CD8-positive, alpha-beta memory T cell (primary cell): ENCODE data around the gene MAL. TPM values are rescaled to one million over a fixed set of nuclear protein-coding genes. Genes with fewer than 3 reads are reported as not detected.
A peak's percentile ranks its signal among the peaks of the same experiment; 100 is the strongest.

Source experiments
- CTCF ChIA-PET: fragments of 350-600 bp; sonication (Branson Sonifier 250); formaldehyde crosslinking; loops from one replicate; lab custom pipeline; 2021; ENCODE audit warnings: antibody characterized with exemption; lab: Charles Lee
- POLR2A ChIA-PET: fragments of 350-600 bp; sonication (Branson Sonifier 250); formaldehyde crosslinking; loops from one replicate; lab custom pipeline; 2021; ENCODE audit warnings: antibody characterized with exemption; lab: Charles Lee
- DNase-seq, 5 donors: peaks; one replicate each; pipeline versions ENCODE4 v3.0.0 to v3.0.0-alpha.2; 2020 to 2022; ENCODE audit warnings: mixed read lengths in 1 of 5
- H3K27ac ChIP-seq: one replicate; pipeline ENCODE4 v1.7.0; 2013; ENCODE audit warnings: low read depth, mild to moderate bottlenecking, low read length, moderate library complexity
- H3K27me3 ChIP-seq: 2 replicates; pipeline ENCODE4 v1.7.0; 2013; ENCODE audit warnings: low read length, mild to moderate bottlenecking; ENCODE audit not compliant: insufficient read depth, poor library complexity, severe bottlenecking
- H3K36me3 ChIP-seq: 2 replicates; pipeline ENCODE4 v1.7.0; 2013; ENCODE audit warnings: mild to moderate bottlenecking, low read length, moderate library complexity; ENCODE audit not compliant: insufficient read depth
- H3K4me1 ChIP-seq: 2 replicates; pipeline ENCODE4 v1.7.0; 2013; ENCODE audit warnings: mild to moderate bottlenecking, low read length, moderate library complexity; ENCODE audit not compliant: insufficient read depth
- H3K4me3 ChIP-seq: 2 replicates; pipeline ENCODE4 v1.7.0; 2013; ENCODE audit warnings: mild to moderate bottlenecking, low read length
- H3K9me3 ChIP-seq: 2 replicates; pipeline ENCODE4 v1.7.0; 2013; ENCODE audit warnings: mild to moderate bottlenecking, low read length
- H3K27ac Mint-ChIP-seq, 8 donors: one replicate each; pipeline ENCODE4 v1.8.0; 2020 to 2021; ENCODE audit warnings: mixed read lengths in 8 of 8, mild to moderate bottlenecking in 6 of 8, inconsistent platforms in 3 of 8, moderate library complexity in 3 of 8
- H3K27me3 Mint-ChIP-seq, 2 donors: one replicate each; pipeline ENCODE4 v1.8.0; 2020 to 2021; ENCODE audit warnings: mixed read lengths in 2 of 2, mild to moderate bottlenecking in 1 of 2, moderate library complexity in 1 of 2
- H3K36me3 Mint-ChIP-seq, 3 donors: one replicate each; pipeline ENCODE4 v1.8.0; 2020 to 2021; ENCODE audit warnings: mixed read lengths in 3 of 3, inconsistent platforms in 1 of 3, mild to moderate bottlenecking in 1 of 3
- H3K4me1 Mint-ChIP-seq, 3 donors: one replicate each; pipeline ENCODE4 v1.8.0; 2020 to 2021; ENCODE audit warnings: mixed read lengths in 3 of 3, inconsistent platforms in 1 of 3, mild to moderate bottlenecking in 1 of 3
- H3K4me3 Mint-ChIP-seq, 7 donors: one replicate each; pipeline ENCODE4 v1.8.0; 2020 to 2021; ENCODE audit warnings: mixed read lengths in 7 of 7, mild to moderate bottlenecking in 6 of 7, moderate library complexity in 4 of 7, inconsistent platforms in 2 of 7
- H3K9me3 Mint-ChIP-seq, 5 donors: one replicate each; pipeline ENCODE4 v1.8.0; 2020 to 2022; ENCODE audit warnings: mixed read lengths in 5 of 5, mild to moderate bottlenecking in 3 of 5, moderate library complexity in 2 of 5, inconsistent platforms in 1 of 5
- polyA plus RNA-seq: library from polyadenylated mRNA; unstranded; fragments of 300-500 nt; fragmentation: Illumina TruSeq; gene quantifications from one replicate; pipeline ENCODE4 v1.2.3, GENCODE V29; 2021
- total RNA-seq, 2 experiments: library from RNA; stranded (reverse); gene quantifications; one replicate each; pipeline ENCODE4 v1.2.3, GENCODE V29; 2021

Gene MAL
- total and polyA plus RNA-seq, 3 experiments from 2014 or later: 25.2 to 50.4 (median 27.3) TPM

- POLR2A ChIA-PET: no interaction called here
- Histone ChIP-seq H3K27ac (no peak overlapping the region), H3K36me3 (no peaks in the 10 kb centered on the region), H3K4me3 (no peak overlapping the region), H3K4me1 (no peaks in the 10 kb centered on the region), H3K27me3 (no peaks in the 10 kb centered on the region), H3K9me3 (no peaks in the 10 kb centered on the region)
- H3K9me3 Mint-ChIP-seq: no peaks in the 10 kb centered on the region
- DNase-seq: no peak
- peaks cover 6 to 16% of the 10 kb centered on the region in 2 donors for H3K27me3 Mint-ChIP-seq
- peaks cover 0 to 6% (median 5%) of the 10 kb centered on the region in 3 donors for H3K4me1 Mint-ChIP-seq
- CTCF ChIA-PET: no interaction called here
- no peak overlapping the region for H3K27ac Mint-ChIP-seq
- no peak overlapping the region for H3K4me3 Mint-ChIP-seq
- H3K36me3 Mint-ChIP-seq: no peaks in the 10 kb centered on the region
Measured at GRCh38 chr2:95007822-95008221, 17.7 kb upstream of the MAL start.

DNA sequence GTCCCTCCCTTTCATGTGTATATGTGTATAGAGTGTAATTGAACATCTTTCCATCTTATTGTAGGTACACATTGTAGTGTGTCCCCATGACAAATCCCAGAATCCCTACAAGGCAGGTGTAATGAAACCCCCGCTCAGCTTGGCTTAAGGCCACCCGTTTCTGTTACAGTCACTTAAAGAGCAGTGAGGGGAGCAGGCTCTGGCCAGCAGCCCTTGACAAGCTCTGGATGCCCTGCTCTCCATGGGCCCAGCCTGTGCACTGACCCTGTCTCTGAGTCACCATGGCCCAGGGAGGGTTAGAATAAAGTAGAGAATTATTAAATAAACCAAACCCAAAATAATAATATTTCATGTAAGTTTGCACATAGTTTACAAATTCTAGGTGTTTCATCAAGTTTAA is 17.2 kb upstream of the MAL start:
- H3K9me3 ChIP-seq: no peaks in the 10 kb centered on the region
- no peaks in the 10 kb centered on the region for H3K36me3 ChIP-seq
- no peak overlapping the region for H3K4me3 ChIP-seq
- Mint-ChIP-seq H3K36me3 (no peaks in the 10 kb centered on the region), H3K27me3 (peaks cover 6 to 19% of the 10 kb centered on the region in 2 donors), H3K27ac (no peak overlapping the region), H3K9me3 (no peaks in the 10 kb centered on the region), H3K4me3 (no peak overlapping the region), H3K4me1 (peaks cover 0 to 6% (median 5%) of the 10 kb centered on the region in 3 donors)
- ChIA-PET CTCF (no interaction called here), POLR2A (no interaction called here)
- no peaks in the 10 kb centered on the region for H3K27me3 ChIP-seq
- no peak for DNase-seq
- no peaks in the 10 kb centered on the region for H3K4me1 ChIP-seq
- H3K27ac ChIP-seq: no peak overlapping the region

- no peak for DNase-seq
- no peaks in the 10 kb centered on the region for H3K9me3 ChIP-seq
- CTCF ChIA-PET: no interaction called here
- no peak overlapping the region for H3K27ac ChIP-seq
- Mint-ChIP-seq H3K4me1 (peaks cover 0 to 6% (median 5%) of the 10 kb centered on the region in 3 donors), H3K27me3 (peaks cover 6 to 17% of the 10 kb centered on the region in 2 donors), H3K9me3 (no peaks in the 10 kb centered on the region), H3K27ac (no peak overlapping the region), H3K4me3 (no peak overlapping the region), H3K36me3 (no peaks in the 10 kb centered on the region)
- H3K27me3 ChIP-seq: no peaks in the 10 kb centered on the region
- no peaks in the 10 kb centered on the region for H3K36me3 ChIP-seq
- H3K4me1 ChIP-seq: no peaks in the 10 kb centered on the region
- POLR2A ChIA-PET: no interaction called here
- no peak overlapping the region for H3K4me3 ChIP-seq
Measured at GRCh38 chr2:95008996-95009395, 16.5 kb upstream of the MAL start.

GRCh38 chr2:95009412-95009811 is 16.1 kb upstream of the MAL start:
- Mint-ChIP-seq H3K4me1 (peaks cover 0 to 4% (median 3%) of the 10 kb centered on the region in 3 donors), H3K27ac (no peak overlapping the region), H3K9me3 (no peaks in the 10 kb centered on the region), H3K27me3 (peaks cover 6 to 14% of the 10 kb centered on the region in 2 donors), H3K4me3 (peak overlapping the region in 1 of 7 donors; percentile 24), H3K36me3 (no peaks in the 10 kb centered on the region)
- Histone ChIP-seq H3K27ac (no peak overlapping the region), H3K27me3 (no peaks in the 10 kb centered on the region), H3K4me3 (no peak overlapping the region), H3K9me3 (no peaks in the 10 kb centered on the region), H3K36me3 (no peaks in the 10 kb centered on the region), H3K4me1 (no peaks in the 10 kb centered on the region)
- DNase-seq: no peak
- CTCF ChIA-PET: no interaction called here
- POLR2A ChIA-PET: no interaction called here

DNA sequence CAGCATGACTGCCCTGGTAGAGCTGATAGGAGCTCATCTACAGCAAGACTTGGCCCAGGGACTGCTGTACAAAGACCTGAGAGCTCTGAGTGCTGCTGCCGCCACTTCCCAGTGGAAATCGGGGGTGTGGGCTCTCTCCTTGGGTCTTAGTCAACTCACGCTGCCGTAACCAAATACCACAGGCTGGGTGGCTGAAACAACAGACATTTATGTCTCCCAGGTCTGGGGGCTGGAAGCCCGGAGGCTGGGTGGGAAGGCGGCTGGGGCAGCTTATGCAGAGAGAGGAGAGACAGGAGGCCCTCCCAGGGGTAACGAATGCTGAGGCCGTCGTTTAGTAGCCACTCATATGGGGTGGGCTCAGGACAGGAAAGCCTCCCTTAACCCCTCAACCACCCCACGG is 15.4 kb upstream of the MAL start:
- DNase-seq: peak in 1 of 5 donors; percentile 18
- Histone ChIP-seq H3K36me3 (no peaks in the 10 kb centered on the region), H3K9me3 (no peaks in the 10 kb centered on the region), H3K27me3 (no peaks in the 10 kb centered on the region), H3K4me1 (no peaks in the 10 kb centered on the region), H3K27ac (no peak overlapping the region), H3K4me3 (no peak overlapping the region)
- ChIA-PET POLR2A (no interaction called here), CTCF (interaction anchor here (1.2 to 1.3 kb wide), 2 partner anchors 13 to 53 kb away, joined by 3 to 4 read pairs; no protein-coding TSS in a partner anchor)
- Mint-ChIP-seq H3K4me1 (no peaks in the 10 kb centered on the region), H3K27me3 (peaks cover 4 to 10% of the 10 kb centered on the region in 2 donors), H3K9me3 (no peaks in the 10 kb centered on the region), H3K36me3 (no peaks in the 10 kb centered on the region), H3K4me3 (no peak overlapping the region), H3K27ac (no peak overlapping the region)

DNA sequence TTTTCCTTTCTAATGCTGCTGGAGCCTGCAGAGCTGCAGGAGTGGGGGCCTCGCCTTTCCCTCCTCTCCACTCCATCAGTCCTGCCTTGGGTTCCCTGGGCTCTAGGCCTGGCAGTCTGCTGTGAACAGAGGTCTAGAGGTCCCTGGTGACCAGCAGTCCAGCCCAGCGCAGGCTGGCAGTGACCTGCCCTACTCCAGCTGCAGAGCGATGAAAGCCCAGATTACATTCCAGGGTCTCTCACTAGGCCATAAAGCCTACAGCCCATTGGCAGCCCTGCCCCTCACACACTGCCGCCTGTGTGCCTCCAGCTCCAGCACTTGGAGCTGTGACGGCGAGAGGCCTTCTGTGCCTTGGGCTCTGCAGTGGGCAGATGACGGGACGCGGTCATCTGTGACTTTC is 14.8 kb upstream of the MAL start:
- ChIA-PET CTCF (interaction anchor here (1.2 to 1.3 kb wide), 2 partner anchors 12 to 54 kb away, joined by 3 to 4 read pairs; no protein-coding TSS in a partner anchor), POLR2A (no interaction called here)
- Mint-ChIP-seq H3K4me1 (no peaks in the 10 kb centered on the region), H3K9me3 (no peaks in the 10 kb centered on the region), H3K36me3 (no peaks in the 10 kb centered on the region), H3K4me3 (no peak overlapping the region), H3K27ac (no peak overlapping the region), H3K27me3 (peaks cover 4 to 10% of the 10 kb centered on the region in 2 donors)
- H3K4me3 ChIP-seq: no peak overlapping the region
- no peaks in the 10 kb centered on the region for H3K9me3 ChIP-seq
- no peaks in the 10 kb centered on the region for H3K27me3 ChIP-seq
- no peak overlapping the region for H3K27ac ChIP-seq
- DNase-seq: peak in 1 of 5 donors; percentile 15
- H3K36me3 ChIP-seq: no peaks in the 10 kb centered on the region
- no peaks in the 10 kb centered on the region for H3K4me1 ChIP-seq

DNA sequence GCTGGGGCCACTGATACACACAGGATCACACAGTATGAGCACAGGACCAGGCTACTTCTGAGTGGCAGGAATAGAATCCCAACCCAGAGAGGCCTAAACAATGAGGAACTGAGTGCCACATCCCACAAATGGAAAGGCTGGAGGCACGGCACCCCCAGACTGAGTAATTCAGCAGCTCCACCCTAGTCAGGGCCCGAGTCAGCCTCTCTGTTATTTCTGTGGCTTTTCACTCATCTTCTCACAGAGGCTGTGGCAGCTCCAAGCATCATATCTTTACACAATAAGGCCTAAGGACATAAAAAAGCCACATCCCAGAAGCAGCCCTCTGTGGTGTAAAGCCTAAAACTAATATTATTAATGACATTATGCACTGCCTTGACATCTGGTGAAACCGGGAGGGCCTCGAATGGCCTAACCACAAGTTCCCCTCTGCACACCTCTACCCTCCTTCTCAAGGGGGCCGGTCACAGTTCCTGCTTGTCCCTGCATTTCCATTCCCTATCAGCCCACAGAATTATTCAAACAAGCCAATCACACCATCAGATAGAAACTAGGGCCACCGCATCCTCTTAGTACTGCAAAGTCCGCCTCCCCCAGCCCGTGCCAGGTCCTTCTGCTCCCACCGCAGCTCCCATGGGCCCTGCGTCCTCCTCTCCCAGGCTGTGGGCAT is 12.5 kb upstream of the MAL start:
- H3K27me3 Mint-ChIP-seq: peaks cover 4 to 5% of the 10 kb centered on the region in 2 donors
- no peak overlapping the region for H3K4me3 ChIP-seq
- H3K9me3 Mint-ChIP-seq: no peaks in the 10 kb centered on the region
- H3K36me3 Mint-ChIP-seq: no peaks in the 10 kb centered on the region
- H3K9me3 ChIP-seq: no peaks in the 10 kb centered on the region
- H3K4me1 Mint-ChIP-seq: no peaks in the 10 kb centered on the region
- no peak overlapping the region for H3K4me3 Mint-ChIP-seq
- H3K4me1 ChIP-seq: no peaks in the 10 kb centered on the region
- POLR2A ChIA-PET: no interaction called here
- CTCF ChIA-PET: no interaction called here
- H3K36me3 ChIP-seq: no peaks in the 10 kb centered on the region
- H3K27ac Mint-ChIP-seq: no peak overlapping the region
- no peaks in the 10 kb centered on the region for H3K27me3 ChIP-seq
- DNase-seq: no peak
- no peak overlapping the region for H3K27ac ChIP-seq

DNA sequence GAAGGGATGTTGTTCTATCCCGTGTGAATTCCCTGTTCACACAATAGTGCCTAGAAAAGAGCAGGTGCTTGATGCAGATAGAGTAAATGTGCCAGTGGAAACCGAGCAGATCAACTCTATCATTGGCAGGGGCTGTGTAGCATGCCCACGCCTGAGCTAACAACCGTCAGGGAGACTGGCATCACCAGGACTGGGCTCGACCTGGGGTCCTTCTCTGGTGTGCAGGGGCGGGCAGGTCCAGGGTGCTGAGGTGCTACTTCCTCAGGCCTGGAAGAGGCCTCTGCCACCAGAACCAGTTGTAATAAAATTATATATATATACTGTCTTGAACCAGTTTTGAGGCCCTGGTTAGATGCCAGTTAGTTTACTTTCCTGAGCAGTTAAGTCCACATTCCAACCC is 11.8 kb upstream of the MAL start:
- Histone ChIP-seq H3K27me3 (no peaks in the 10 kb centered on the region), H3K4me1 (no peaks in the 10 kb centered on the region), H3K36me3 (no peaks in the 10 kb centered on the region), H3K27ac (no peak overlapping the region), H3K4me3 (no peak overlapping the region), H3K9me3 (no peaks in the 10 kb centered on the region)
- Mint-ChIP-seq H3K9me3 (no peaks in the 10 kb centered on the region), H3K27ac (no peak overlapping the region), H3K36me3 (no peaks in the 10 kb centered on the region), H3K27me3 (peaks cover 4 to 9% of the 10 kb centered on the region in 2 donors), H3K4me3 (no peak overlapping the region), H3K4me1 (no peaks in the 10 kb centered on the region)
- ChIA-PET POLR2A (no interaction called here), CTCF (no interaction called here)
- DNase-seq: no peak
